GM12801 (cell line): Measurements from ENCODE around the gene MYOZ3.

Experiments
- TF ChIP-seq, protein P1 (sequence below): IDR thresholded peaks from one replicate; pipeline ENCODE4 v1.5.1; 2011; ENCODE audit warnings: control low read depth; ENCODE audit not compliant: insufficient read length; ENCODE audit errors: extremely low read depth

The MYOZ3 gene

GRCh38 chr5:150670275-150670947 lies 9.4 kb downstream of the MYOZ3 start:
- TF ChIP-seq, protein P1, sequence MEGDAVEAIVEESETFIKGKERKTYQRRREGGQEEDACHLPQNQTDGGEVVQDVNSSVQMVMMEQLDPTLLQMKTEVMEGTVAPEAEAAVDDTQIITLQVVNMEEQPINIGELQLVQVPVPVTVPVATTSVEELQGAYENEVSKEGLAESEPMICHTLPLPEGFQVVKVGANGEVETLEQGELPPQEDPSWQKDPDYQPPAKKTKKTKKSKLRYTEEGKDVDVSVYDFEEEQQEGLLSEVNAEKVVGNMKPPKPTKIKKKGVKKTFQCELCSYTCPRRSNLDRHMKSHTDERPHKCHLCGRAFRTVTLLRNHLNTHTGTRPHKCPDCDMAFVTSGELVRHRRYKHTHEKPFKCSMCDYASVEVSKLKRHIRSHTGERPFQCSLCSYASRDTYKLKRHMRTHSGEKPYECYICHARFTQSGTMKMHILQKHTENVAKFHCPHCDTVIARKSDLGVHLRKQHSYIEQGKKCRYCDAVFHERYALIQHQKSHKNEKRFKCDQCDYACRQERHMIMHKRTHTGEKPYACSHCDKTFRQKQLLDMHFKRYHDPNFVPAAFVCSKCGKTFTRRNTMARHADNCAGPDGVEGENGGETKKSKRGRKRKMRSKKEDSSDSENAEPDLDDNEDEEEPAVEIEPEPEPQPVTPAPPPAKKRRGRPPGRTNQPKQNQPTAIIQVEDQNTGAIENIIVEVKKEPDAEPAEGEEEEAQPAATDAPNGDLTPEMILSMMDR, result no peak

DNA sequence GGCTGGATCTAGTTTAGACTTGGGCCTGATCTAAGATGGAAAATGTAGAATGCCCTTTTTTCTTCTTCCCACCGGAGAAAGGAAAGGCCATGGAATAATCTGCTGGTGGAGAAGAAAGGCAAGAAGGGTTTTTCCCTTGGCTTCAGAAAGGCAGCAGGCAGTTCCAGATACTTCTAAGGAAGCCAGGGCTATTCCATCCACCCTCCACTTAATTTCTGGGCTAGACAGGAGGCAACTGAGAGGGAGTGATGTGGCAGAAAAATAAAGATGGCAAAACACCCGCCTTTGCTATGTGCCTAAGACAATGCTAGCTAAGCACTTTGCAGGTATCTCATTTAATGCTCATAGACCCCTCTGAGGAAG lies 9.9 kb downstream of the MYOZ3 start:
- TF ChIP-seq, protein P1, result no peak

GRCh38 chr5:150671509-150672236 lies 10.6 kb downstream of the MYOZ3 start:
- TF ChIP-seq, protein P1, result no peak

GRCh38 chr5:150672237-150672883 lies 11.3 kb downstream of the MYOZ3 start:
- TF ChIP-seq, protein P1, result no peak

GRCh38 chr5:150672884-150673275 lies 11.8 kb downstream of the MYOZ3 start:
- TF ChIP-seq, protein P1, result no peak

DNA sequence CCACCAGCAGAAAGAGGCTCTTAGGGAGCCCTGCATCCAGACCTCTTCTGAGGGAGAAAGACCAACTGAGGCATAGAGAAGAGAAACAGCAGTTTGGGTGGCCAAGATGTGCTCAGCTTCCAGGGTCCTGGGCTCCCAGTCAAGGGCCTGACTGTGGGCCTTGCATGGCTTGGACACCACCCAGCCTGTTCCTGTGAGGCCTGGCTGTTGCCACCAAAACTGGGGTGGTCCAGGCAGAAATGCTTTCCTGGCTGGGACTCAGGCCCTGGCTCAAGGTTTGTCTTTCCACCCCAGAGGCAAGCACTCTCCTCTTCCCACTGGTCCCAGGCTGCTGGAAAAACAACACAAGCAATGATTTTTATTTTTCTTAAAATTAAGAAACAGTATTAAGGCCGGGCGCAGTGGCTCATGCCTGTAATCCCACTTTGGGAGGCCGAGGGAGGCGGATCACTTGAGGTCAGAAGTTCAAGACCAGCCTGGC lies 13.3 kb downstream of the MYOZ3 start:
- TF ChIP-seq, protein P1, result no peak

DNA sequence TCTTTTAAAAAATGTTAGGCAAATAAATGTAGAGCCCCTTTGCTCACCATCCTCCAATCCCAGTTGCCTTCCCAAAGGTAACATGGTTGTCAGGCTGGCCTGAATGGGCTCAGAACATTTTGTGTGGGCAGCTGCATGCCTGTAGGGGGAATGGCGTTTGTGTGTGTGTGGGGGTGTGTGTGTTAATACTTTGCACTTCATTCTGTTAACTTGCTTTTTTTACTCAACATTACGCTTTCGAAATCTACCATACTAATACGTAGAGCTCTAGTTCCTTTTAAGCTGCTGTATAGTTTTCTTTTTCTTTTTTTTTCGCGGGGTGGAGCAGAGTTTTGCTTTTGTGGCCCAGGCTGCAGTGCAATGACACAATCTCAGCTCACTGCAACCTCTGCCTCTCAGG lies 14.0 kb downstream of the MYOZ3 start:
- TF ChIP-seq, protein P1, result no peak
